C4-2B (cell line): ENCODE results near the gene RBPMS2.

Source experiments
- H3K27ac ChIP-seq: fragments of 450-650 bp; 2 replicates; pipeline ENCODE4 v1.5.1; 2017
- ZFX ChIP-seq: fragments of 450-650 bp; IDR thresholded peaks from 2 replicates; pipeline ENCODE4 v1.6.1; 2017
- TF ChIP-seq, protein P1 (sequence below): fragments of 450-650 bp; conservative IDR thresholded peaks from 2 replicates; pipeline ENCODE4 v1.5.1; 2017; ENCODE audit warnings: mild to moderate bottlenecking

RBPMS2 gene

DNA sequence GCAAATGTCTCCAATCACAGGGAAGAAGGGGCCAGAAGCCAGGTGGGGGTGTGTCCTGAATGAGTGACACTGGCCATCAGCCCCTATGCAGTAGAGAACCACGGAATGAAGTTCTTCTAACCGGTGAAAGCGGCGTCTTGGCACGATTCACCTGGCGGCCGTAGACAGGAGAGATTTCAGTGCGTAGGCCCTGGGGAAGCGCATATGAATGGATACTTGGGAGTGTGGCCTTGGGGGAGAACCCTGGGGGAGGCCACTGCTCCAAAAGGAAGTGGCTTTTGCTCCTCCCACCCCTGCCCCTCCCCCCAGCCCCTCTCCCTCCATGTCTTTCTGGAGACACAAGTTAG is 43.6 kb downstream of the RBPMS2 start:
- TF ChIP-seq, protein P1, sequence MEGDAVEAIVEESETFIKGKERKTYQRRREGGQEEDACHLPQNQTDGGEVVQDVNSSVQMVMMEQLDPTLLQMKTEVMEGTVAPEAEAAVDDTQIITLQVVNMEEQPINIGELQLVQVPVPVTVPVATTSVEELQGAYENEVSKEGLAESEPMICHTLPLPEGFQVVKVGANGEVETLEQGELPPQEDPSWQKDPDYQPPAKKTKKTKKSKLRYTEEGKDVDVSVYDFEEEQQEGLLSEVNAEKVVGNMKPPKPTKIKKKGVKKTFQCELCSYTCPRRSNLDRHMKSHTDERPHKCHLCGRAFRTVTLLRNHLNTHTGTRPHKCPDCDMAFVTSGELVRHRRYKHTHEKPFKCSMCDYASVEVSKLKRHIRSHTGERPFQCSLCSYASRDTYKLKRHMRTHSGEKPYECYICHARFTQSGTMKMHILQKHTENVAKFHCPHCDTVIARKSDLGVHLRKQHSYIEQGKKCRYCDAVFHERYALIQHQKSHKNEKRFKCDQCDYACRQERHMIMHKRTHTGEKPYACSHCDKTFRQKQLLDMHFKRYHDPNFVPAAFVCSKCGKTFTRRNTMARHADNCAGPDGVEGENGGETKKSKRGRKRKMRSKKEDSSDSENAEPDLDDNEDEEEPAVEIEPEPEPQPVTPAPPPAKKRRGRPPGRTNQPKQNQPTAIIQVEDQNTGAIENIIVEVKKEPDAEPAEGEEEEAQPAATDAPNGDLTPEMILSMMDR = no peak
- no peak for TF ChIP-seq ZFX
- H3K27ac ChIP-seq = no peak overlapping the region

DNA sequence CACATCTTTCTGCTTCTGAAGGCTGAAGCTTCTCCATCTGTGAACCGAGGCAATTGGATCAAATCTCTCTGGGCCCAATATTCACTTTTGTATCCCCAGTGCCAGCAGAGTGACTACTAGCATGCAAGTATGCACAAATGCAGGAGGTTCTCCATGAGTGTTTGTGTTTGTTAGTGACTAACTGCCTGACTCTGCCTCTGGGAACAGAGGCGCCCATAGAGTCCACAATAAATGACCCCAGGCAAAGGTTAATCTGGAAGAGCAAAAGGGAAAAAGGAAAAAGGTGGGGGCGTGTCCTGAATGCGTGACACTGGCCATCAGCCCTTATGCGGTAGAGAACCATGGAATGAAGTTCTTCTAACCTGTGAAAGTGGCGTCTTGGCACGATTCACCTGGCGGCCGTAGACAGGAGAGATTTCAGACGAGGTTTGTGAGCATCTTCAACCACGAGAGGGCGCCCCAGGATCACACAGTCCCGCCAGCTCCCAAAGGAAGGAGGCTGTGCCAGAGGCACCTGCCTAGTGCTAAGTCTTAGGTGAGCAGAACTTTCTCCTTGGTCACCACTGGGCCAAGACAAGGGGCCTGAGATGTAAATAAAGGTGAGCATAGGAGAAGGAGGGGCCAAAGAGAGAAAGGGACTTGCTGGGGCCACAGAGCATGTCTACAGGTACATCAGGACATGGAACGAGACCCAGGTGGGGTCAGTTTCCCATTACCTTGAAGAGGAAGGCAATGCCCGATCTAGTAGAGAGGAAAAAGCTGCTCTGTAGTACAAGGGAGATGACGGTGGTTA is 44.2 kb downstream of the RBPMS2 start:
- H3K27ac ChIP-seq = no peak overlapping the region
- TF ChIP-seq ZFX = no peak
- TF ChIP-seq, protein P1 = peak; percentile 95

DNA sequence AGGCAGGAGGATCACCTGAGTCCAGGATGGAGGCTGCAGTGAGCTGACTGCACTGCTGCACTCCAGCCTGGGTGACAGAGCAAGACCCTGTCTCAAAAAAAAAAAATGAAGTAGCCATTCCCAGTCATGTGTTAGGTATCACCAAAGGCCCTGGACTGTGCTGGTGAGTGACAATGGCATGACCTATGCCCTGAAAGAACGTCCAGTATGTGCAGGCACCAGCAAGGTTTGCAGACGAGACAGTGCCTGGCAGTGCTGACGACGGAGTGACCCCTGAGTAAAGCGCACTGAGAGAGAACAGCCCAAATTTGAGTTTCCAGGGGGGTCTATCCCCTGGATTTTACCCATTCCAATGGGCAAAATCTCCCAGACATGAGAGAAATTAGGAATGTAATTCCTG is 45.2 kb downstream of the RBPMS2 start:
- no peak overlapping the region for H3K27ac ChIP-seq
- TF ChIP-seq ZFX = no peak
- TF ChIP-seq, protein P1 = no peak

DNA sequence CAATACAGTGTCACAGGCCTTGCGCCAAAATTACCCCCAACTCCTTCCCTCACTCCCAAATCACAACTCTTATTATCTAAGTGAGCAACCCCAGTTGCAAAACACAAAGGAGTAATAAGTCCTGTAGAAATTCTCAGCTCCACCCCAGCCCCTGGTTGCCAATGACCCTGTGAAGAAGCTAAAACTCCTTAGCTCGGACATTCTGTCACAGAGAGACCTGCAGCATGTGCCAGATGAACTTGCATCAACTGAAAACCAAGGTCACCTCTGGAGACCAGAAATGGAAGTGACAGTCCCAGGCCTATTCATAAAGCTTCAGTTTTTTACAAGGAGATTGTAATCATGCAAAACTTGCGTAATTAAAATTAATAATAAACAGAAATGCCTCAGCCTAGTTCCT is 55.2 kb downstream of the RBPMS2 start:
- TF ChIP-seq, protein P1 = no peak
- no peak for TF ChIP-seq ZFX
- no peak overlapping the region for H3K27ac ChIP-seq

DNA sequence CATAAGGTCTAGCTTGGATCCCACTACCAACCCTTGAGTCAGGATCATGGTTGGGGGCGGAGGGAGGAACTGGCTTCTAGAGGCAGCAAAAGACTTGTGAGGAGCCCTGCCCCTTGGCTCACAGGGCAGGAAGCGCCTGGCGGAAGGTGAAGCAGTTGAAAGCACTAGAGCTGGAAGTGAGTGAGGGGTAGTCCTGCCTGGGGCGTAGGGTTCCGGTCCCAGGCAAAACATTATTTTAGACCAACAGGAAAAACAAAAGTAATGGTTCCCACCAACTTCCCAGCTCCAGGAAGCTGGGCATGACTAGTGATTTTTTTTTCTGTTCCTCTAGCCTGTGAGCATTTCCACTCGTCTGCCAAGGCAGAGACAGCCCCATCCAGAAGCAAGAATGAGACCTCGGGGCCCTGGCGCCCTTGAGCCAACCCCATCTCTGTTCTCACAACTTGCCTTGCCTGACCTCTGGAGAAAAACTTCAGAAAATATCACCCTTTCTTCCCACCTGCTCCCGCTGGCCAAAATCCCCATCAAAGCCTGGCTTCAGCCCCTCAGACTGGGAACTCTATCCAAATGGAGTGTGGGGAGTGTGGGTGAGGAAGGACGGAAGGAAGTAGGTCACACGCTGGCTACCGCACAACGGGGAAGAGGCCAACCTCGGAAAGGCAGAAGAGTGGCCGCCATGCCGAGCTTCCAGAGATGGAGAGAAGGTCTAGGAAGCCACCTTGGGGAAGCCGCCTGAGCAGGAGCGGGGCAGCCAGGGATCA is 57.5 kb downstream of the RBPMS2 start:
- H3K27ac ChIP-seq = no peak overlapping the region
- TF ChIP-seq, protein P1 = no peak
- TF ChIP-seq ZFX = no peak

DNA sequence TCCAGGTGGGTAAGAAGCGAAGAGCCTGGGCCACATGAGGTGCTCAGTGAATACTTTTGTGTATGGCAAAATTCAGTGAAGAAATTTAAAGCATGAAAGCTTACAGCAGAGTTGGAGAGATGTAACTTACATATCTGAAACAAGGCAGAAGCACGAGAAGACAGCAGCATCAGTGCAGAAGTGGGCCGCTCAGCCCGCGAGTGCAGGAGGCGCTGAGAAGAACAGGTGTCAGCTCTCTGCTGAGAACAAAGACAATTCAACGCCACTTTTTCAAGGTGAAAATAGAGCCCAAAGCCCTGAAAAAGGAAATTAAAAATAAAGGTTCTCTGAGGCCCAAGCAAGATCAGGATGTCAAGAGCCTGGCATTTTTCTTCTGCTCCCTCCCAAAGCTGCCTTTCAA is 58.3 kb downstream of the RBPMS2 start:
- TF ChIP-seq ZFX = no peak
- TF ChIP-seq, protein P1 = no peak

DNA sequence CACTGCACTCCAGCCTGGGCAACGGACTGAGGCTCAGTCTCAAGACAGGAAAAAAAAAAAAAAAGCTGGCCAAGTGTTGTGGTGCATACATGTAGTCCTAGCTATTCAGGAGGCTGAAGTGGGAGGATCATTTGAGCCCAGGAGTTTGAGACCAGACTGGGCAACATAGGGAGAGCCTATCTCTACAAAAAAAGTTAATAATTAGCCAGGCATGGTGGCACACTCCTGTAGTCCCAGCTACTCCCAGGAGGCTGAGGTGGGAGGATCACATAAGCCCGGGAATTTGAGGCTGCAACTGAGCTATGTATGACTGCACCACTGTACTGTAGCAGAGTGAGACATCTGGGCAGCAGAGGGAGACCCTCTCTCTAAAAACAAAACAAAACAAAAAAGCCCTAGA is 58.9 kb downstream of the RBPMS2 start:
- TF ChIP-seq, protein P1 = no peak
- no peak for TF ChIP-seq ZFX

More for the DNA sequence above, 58.3 kb downstream of the RBPMS2 start:
- H3K27ac ChIP-seq = no peak overlapping the region

More for the DNA sequence above, 58.9 kb downstream of the RBPMS2 start:
- H3K27ac ChIP-seq = no peak overlapping the region
